ENCODE data around the gene ZCCHC14. TPM values are rescaled to one million over a fixed set of nuclear protein-coding genes. Genes with fewer than 3 reads are reported as not detected.
"Not testable (repeated sequence)": the region's sequence is repeated elsewhere in the genome, so short reads cannot be mapped to it uniquely, and the experiment has no call there.

ZCCHC14 gene
- total RNA-seq, 1 experiment from 2014 or later: 3.0 TPM

- H3K9me3 ChIP-seq, H3K36me3 ChIP-seq, H3K4me3 ChIP-seq, DNase-seq, H3K27me3 ChIP-seq: not testable (repeated sequence)
Measured at GRCh38 chr16:87362828-87363559, 129.8 kb downstream of the ZCCHC14 start.

DNA sequence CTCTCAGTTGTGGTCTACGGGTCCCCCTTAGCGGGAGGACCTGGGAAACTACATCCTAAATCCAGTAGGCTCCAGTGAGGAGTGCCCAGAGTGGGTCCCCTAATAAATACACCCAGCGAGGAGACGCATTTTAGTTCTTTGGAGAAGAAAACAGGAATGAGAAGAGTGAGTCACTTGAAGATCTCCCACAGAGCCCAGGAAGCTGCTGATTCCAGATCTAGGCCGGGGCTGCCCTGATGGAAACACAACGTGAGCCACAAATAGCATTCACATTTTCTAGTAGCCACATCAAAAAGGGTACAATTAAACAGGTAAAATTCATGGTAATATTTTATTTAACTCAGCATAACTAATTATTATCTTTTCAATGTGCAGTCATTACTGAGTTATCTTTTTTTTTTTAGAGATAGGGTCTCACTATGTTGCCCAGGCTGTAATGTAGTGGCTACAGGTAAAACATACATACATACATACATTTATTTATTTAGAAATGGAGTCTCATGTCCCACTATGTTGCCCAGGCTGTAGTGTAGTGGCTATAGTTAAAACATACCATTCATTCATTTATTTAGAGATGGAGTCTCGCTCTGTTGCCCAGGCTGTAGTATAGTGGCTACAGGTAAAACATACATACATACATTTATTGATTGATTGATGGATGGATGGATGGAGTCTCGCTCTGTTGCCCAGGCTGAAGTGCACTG is 130.8 kb downstream of the ZCCHC14 start:
- no peaks in the 10 kb centered on the region for H3K27me3 ChIP-seq
- DNase-seq: no peak
- H3K4me3 ChIP-seq: no peak overlapping the region
- no peaks in the 10 kb centered on the region for H3K9me3 ChIP-seq
- no peaks in the 10 kb centered on the region; the same call in 1 of the 2 replicates for H3K36me3 ChIP-seq

GRCh38 chr16:87360862-87361610 is 131.8 kb downstream of the ZCCHC14 start:
- Histone ChIP-seq H3K4me3 (no peak overlapping the region), H3K27me3 (no peaks in the 10 kb centered on the region), H3K36me3 (no peaks in the 10 kb centered on the region; the same call in 1 of the 2 replicates), H3K9me3 (no peaks in the 10 kb centered on the region)
- DNase-seq: no peak

DNA sequence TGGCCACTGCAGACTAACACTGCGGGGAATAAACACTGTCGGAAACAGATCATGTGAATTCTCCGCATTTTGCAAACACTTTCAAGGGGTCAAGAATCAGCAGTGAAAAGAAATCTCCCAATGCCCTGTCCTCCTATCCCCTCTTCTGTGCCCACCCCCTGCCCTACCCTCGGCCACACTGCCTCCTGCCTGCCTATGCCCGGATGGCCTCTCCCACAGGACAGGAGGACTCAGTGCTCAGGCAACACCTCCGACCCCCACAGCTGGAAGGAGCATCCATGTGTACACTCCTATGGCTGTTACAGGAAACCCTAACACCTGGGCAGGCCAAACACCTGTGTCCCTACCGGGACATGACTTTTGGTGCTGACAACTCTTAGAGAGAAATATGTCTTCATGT is 133.7 kb downstream of the ZCCHC14 start:
- H3K27me3 ChIP-seq: no peaks in the 10 kb centered on the region
- no peak for DNase-seq
- H3K9me3 ChIP-seq: no peaks in the 10 kb centered on the region
- no peaks in the 10 kb centered on the region; the same call in 1 of the 2 replicates for H3K36me3 ChIP-seq
- H3K4me3 ChIP-seq: no peak overlapping the region

DNA sequence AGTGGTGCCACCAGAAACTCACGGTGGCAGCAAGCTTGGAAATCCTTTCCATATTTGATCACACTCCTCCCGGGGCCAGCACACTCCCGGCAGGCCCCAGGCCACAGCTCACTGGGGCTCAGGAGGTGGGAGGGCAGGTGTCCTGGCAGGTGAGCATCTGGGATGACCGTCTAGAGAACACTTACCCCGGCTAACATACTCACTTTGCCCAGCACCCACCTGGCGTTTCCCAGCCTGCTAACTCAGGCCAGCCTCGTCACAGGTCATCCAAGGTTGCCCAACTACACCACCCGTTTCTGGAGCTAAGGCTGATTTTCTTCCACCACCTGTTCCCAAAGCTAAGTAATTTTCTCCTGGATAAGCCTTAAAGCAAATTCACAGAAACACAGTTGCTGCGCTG is 134.1 kb downstream of the ZCCHC14 start:
- H3K36me3 ChIP-seq: no peaks in the 10 kb centered on the region; the same call in 1 of the 2 replicates

GRCh38 chr16:87358250-87358649 is 134.6 kb downstream of the ZCCHC14 start:
- H3K36me3 ChIP-seq: no peaks in the 10 kb centered on the region; the same call in 1 of the 2 replicates
- no peak for DNase-seq

More for the DNA sequence above, 134.1 kb downstream of the ZCCHC14 start:
- no peaks in the 10 kb centered on the region for H3K27me3 ChIP-seq
- no peaks in the 10 kb centered on the region for H3K9me3 ChIP-seq
- no peak overlapping the region for H3K4me3 ChIP-seq
- DNase-seq: no peak

GRCh38 chr16:87356491-87356853 is 136.4 kb downstream of the ZCCHC14 start:
- no peaks in the 10 kb centered on the region; the same call in 1 of the 2 replicates for H3K36me3 ChIP-seq
- H3K9me3 ChIP-seq: no peaks in the 10 kb centered on the region
- no peak overlapping the region for H3K4me3 ChIP-seq
- H3K27me3 ChIP-seq: no peaks in the 10 kb centered on the region
- DNase-seq: no peak

More at GRCh38 chr16:87358250-87358649, 134.6 kb downstream of the ZCCHC14 start:
- no peak overlapping the region for H3K4me3 ChIP-seq
- no peaks in the 10 kb centered on the region for H3K27me3 ChIP-seq
- no peaks in the 10 kb centered on the region for H3K9me3 ChIP-seq

Other genes starting within 250 kb of the ZCCHC14 start
- 6.6 TPM in 1 of 2 replicates, not detected in the other for gene C16orf95, start 175.6 kb downstream of the ZCCHC14 start, total RNA-seq (2014; rRNA removed; shearing (Covaris generic); ENCODE audit: low replicate concordance)
- 12.6 and 33.4 TPM in 2 replicates for gene FBXO31, start 109.2 kb downstream of the ZCCHC14 start, total RNA-seq (2014; rRNA removed; shearing (Covaris generic); ENCODE audit: low replicate concordance)
- 7.9 and 16.0 TPM in 2 replicates for gene MAP1LC3B, start 100.7 kb downstream of the ZCCHC14 start, total RNA-seq (2014; rRNA removed; shearing (Covaris generic); ENCODE audit: low replicate concordance)
- gene JPH3, start 109.5 kb upstream of the ZCCHC14 start, total RNA-seq (2014; rRNA removed; shearing (Covaris generic); ENCODE audit: low replicate concordance): 1.3 and 1.7 TPM in 2 replicates